Esophagus (tissue), 2 donors: ENCODE results near the gene GNAI2. TPM values are rescaled to one million over a fixed set of nuclear protein-coding genes. Genes with fewer than 3 reads are reported as not detected.
"Not testable (repeated sequence)": the region's sequence is repeated elsewhere in the genome, so short reads cannot be mapped to it uniquely, and the experiment has no call there.

Source experiments
- H3K27ac ChIP-seq, 2 donors: one replicate each; pipeline ENCODE4 v1.5.1; 2013; ENCODE audit warnings: low read depth in 2 of 2, mild to moderate bottlenecking in 2 of 2, inconsistent platforms in 1 of 2, low read length in 1 of 2, moderate library complexity in 1 of 2
- H3K27me3 ChIP-seq, 2 donors: one replicate each; pipeline ENCODE4 v1.6.1; 2013; ENCODE audit warnings: low read length in 2 of 2, control low read depth in 1 of 2, mild to moderate bottlenecking in 1 of 2; ENCODE audit not compliant: insufficient read depth in 2 of 2, control insufficient read depth in 1 of 2
- H3K36me3 ChIP-seq, 2 donors: one replicate each; pipeline ENCODE4 v1.6.1; 2013; ENCODE audit warnings: low read length in 1 of 2; ENCODE audit not compliant: control insufficient read depth in 2 of 2, insufficient read depth in 2 of 2
- H3K4me1 ChIP-seq, 2 donors: one replicate each; pipeline ENCODE4 v1.6.1; 2013; ENCODE audit warnings: low read length in 1 of 2; ENCODE audit not compliant: control insufficient read depth in 2 of 2, insufficient read depth in 2 of 2
- H3K4me3 ChIP-seq, 2 donors: one replicate each; pipeline ENCODE4 v1.5.1; 2013; ENCODE audit warnings: low read length in 2 of 2, mild to moderate bottlenecking in 2 of 2, low read depth in 1 of 2, moderate library complexity in 1 of 2
- H3K9me3 ChIP-seq, 2 donors: one replicate each; pipeline ENCODE4 v1.6.1; 2013; ENCODE audit warnings: mild to moderate bottlenecking in 2 of 2, low read depth in 1 of 2, low read length in 1 of 2, moderate library complexity in 1 of 2; ENCODE audit not compliant: control insufficient read depth in 2 of 2, insufficient read depth in 1 of 2
- WGBS, 2 donors: extraction: QIAGEN DNeasy Blood & Tissue Kit; methylation state at CpG; one replicate each; pipeline ENCODE4 v1.1.7; 2013; 5-methylcytosine and 5-hydroxymethylcytosine counted together
- polyA plus RNA-seq, 2 donors: library from polyadenylated mRNA; stranded (reverse); fragments of 200-250 nt; gene quantifications; one replicate each; pipeline ENCODE4 v1.2.3, GENCODE V29; 2013
- donor health status: healthy with polysubstance abuse.
- donor health status: Bipolar disorder and iron deficiency.

GNAI2 gene
- polyA plus RNA-seq, 2 donors = 52.2 to 61.8 TPM

DNA sequence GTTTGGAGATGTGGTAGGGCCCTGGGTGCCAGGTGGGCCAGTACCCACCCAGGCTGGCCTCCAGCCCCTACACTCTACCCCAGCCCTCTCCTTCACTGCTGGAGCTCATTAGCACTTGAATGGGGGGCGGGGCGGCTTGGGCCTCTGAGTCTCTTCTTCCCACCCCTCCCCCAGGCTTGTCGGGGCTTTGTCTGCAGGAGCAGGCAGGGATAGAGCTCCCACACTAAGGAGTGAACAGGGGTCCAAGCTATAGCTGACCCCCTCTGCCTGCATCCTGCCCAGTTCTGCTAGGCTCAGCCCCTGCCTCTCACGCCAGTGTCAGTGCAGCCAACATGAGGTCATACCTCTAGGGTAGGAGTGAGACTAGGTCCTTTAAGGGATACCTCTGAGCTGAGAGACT is 5.2 kb downstream of the GNAI2 start:
- peaks cover 0 to 11% of the 10 kb centered on the region in 2 donors for H3K36me3 ChIP-seq
- no peak overlapping the region for H3K4me3 ChIP-seq
- 56 to 66% methylated on average over 4 of the region's 4 CpGs for WGBS, 2 donors
- no peaks in the 10 kb centered on the region for H3K27me3 ChIP-seq
- no peaks in the 10 kb centered on the region for H3K9me3 ChIP-seq
- peak overlapping the region in 1 of 2 donors; percentile 87 for H3K27ac ChIP-seq
- H3K4me1 ChIP-seq = peaks cover 28 to 58% of the 10 kb centered on the region in 2 donors

DNA sequence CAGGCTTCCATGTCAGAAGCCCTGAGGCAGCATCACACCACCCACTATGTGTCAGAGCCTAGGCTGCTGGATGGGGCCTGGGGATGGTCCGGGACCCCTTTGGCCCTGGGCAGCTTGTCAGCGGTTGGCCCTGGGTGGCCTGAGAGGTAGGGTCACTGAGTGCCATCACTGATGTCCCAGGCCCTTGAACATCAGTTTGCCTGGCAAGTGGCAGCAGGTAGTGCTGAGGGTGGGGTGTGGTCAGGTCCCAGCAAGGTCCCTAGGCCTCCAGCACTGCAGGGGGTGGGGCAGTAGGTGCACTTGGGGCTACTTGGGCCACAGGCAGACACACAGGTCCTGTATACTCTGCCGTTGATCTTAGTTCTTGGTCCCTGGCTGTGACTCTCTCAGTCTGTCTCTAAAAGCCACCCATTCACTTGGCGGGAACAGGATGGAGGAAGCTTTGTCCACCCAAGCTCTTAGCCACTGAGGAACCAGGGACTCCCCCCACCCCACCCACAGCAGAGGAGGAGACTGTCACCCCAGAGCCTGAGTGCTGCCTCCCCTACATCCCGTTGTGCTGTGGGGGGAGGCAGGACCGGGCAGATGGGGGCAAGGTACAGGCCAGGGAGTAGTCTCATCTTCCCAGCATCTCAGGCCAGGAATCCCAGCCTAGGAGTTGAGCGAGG is 5.8 kb downstream of the GNAI2 start:
- Histone ChIP-seq H3K27ac (peak overlapping the region; percentile 69 to 87), H3K9me3 (no peaks in the 10 kb centered on the region), H3K27me3 (no peaks in the 10 kb centered on the region), H3K4me3 (no peak overlapping the region), H3K4me1 (peaks cover 31 to 64% of the 10 kb centered on the region in 2 donors), H3K36me3 (peaks cover 0 to 11% of the 10 kb centered on the region in 2 donors)
- WGBS, 2 donors = 53 to 58% methylated on average over 7 of the region's 7 CpGs

DNA sequence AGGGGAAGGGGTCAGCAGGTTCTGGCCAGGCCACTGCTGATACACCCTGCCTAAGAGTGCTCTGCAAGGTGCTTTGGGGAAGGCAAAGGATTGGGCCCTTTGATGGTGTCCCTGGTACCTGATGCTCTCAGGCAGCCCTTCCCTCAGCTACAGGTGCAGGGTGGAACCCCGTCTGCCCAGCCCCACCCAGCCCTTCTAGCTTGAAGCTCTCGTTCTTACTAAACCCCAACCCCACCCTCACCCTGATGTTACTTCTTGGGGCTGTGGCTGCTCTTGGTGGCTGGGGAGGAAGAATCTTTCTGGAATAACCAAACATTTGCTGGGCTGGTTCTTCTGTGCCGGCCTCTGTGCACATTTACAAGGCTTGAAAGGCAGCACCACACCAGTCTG is 6.4 kb downstream of the GNAI2 start:
- peaks cover 31 to 63% of the 10 kb centered on the region in 2 donors for H3K4me1 ChIP-seq
- no peaks in the 10 kb centered on the region for H3K27me3 ChIP-seq
- 27 to 28% methylated on average over 3 of the region's 3 CpGs for WGBS, 2 donors
- H3K36me3 ChIP-seq = peaks cover 0 to 12% of the 10 kb centered on the region in 2 donors
- no peaks in the 10 kb centered on the region for H3K9me3 ChIP-seq
- no peak overlapping the region for H3K4me3 ChIP-seq
- H3K27ac ChIP-seq = peak overlapping the region; percentile 69 to 87

DNA sequence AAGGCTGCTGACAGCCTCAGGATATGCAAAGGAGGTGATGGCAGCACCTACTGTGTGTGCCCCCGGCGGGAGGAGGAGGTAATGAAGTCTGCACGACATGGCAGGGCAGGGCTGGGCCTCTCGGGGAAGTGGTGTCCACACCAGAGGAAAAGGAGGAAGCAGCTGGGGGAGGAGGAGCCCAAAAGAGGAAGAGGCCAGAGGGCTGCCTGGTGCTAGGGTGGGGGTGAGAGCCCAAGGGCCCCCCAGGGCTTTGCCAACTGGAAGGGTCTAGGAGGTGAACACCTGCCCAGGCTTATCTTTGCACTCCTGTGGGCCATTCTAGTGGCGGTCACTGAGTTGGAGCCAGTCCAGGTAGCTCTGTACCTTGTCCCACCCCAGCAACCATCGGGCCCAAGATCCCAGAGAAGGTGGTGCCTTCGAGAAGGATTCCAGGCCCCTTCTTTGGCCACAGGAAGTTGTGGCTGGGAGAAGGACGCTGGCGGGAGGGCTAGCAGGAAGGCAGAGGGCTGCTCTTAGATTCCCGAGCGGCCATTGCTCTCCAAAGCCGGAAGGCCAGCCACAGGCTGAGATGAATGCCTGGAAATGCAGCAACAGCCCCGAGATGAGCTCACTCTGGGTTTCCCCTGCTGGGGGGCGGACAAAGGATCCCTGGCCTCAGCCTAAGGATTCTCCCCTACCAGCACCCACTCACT is 7.0 kb downstream of the GNAI2 start:
- Histone ChIP-seq H3K36me3 (peaks cover 0 to 13% of the 10 kb centered on the region in 2 donors), H3K4me1 (peaks cover 29 to 64% of the 10 kb centered on the region in 2 donors), H3K27ac (peak overlapping the region; percentile 69 to 87), H3K4me3 (no peak overlapping the region), H3K27me3 (no peaks in the 10 kb centered on the region), H3K9me3 (no peaks in the 10 kb centered on the region)
- 40 to 42% methylated on average over 14 of the region's 14 CpGs for WGBS, 2 donors

GRCh38 chr3:50243543-50243895 is 7.5 kb downstream of the GNAI2 start:
- Histone ChIP-seq H3K9me3 (no peaks in the 10 kb centered on the region), H3K36me3 (peaks cover 0 to 13% of the 10 kb centered on the region in 2 donors), H3K27ac (peak overlapping the region; percentile 69 to 87), H3K4me1 (peaks cover 29 to 65% of the 10 kb centered on the region in 2 donors), H3K4me3 (no peak overlapping the region), H3K27me3 (no peaks in the 10 kb centered on the region)
- 76 to 82% methylated on average over 4 of the region's 4 CpGs for WGBS, 2 donors

- H3K36me3 ChIP-seq, H3K27me3 ChIP-seq, H3K4me3 ChIP-seq, H3K9me3 ChIP-seq: not testable (repeated sequence)
- peaks cover 32 to 70% of the 10 kb centered on the region in 2 donors for H3K4me1 ChIP-seq
- 67 to 80% methylated on average over 6 of the region's 6 CpGs for WGBS, 2 donors
- peak overlapping the region in 1 of 2 donors; percentile 0 for H3K27ac ChIP-seq
Measured at GRCh38 chr3:50244813-50245212, 8.8 kb downstream of the GNAI2 start.

DNA sequence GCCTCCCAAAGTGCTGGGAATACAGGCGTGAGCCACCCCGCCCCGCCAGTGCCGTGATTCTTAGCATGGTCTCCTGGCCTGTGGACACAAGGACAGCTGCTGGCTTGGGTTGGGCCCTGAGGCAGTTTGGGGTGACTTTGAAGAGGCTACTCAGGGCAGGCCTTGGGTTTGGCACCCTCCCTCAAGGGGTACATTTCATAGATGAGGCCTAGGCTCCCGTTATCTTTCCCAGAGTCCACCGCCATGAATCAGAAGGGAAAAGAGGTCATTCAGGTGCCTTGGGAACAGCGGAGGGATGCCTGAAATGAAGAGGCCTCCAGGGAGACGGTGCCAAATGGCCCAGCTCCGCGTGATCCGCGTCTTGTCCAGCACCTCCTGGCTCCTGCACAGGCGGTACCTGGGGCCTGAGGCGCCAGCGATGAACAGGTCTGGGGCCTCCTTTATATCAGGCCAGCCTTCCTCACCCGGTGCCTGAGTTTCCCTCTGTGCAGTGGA is 9.3 kb downstream of the GNAI2 start:
- H3K27ac ChIP-seq = peak overlapping the region; percentile 81 to 94
- no peaks in the 10 kb centered on the region for H3K9me3 ChIP-seq
- peaks cover 35 to 71% of the 10 kb centered on the region in 2 donors for H3K4me1 ChIP-seq
- no peaks in the 10 kb centered on the region for H3K27me3 ChIP-seq
- 58 to 72% methylated on average over 11 to 16 of the region's 16 CpGs for WGBS, 2 donors
- peaks cover 0 to 10% of the 10 kb centered on the region in 2 donors for H3K36me3 ChIP-seq
- H3K4me3 ChIP-seq = no peak overlapping the region

DNA sequence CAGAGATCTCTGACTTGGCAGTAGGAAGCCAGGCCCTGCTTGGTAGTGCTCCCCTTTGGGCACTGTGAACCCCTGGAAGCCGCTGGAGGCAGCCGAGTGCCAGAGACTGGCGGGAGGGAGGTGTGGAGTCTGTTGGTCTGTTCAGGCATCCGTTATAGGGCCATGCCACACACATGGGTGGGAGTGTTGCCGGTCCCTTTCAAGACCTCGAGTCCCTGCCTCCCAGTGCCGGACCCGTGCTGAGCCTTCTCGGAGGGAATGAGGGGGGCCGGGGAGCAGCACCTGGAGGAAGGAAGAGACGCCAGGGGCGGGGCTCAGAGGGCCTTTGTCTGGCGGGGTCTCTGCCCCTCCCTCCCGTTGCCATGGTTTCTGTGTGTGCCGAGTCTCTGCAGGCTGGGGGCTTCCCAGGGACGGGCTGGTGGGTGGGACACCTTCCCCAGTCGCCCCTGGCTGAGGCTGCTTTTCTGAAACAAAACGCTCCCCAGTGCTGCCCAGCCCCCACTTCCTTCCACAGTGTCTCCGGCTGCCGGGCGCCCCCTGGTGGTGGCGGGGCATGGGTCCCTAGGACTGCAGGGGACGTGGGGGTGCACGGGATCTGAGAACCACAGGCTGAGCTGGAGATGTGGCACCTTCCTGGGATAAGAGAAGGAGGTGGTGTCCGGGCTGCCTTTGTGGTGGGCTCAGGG is 10.0 kb downstream of the GNAI2 start:
- Histone ChIP-seq H3K36me3 (peaks cover 0 to 13% of the 10 kb centered on the region in 2 donors), H3K27me3 (no peaks in the 10 kb centered on the region), H3K4me3 (peak overlapping the region; percentile 46 to 51), H3K4me1 (peaks cover 37 to 71% of the 10 kb centered on the region in 2 donors), H3K9me3 (no peaks in the 10 kb centered on the region), H3K27ac (peak overlapping the region; percentile 81 to 94)
- WGBS, 2 donors = 1% methylated on average over 25 of the region's 25 CpGs

GRCh38 chr3:50246517-50246954 is 10.5 kb downstream of the GNAI2 start:
- WGBS, 2 donors = 18 to 23% methylated on average over 10 of the region's 10 CpGs
- Histone ChIP-seq H3K36me3 (peaks cover 0 to 13% of the 10 kb centered on the region in 2 donors), H3K4me3 (peak overlapping the region in 1 of 2 donors; percentile 51)

More at GRCh38 chr3:50246517-50246954, 10.5 kb downstream of the GNAI2 start:
- Histone ChIP-seq H3K4me1 (peaks cover 32 to 69% of the 10 kb centered on the region in 2 donors), H3K27ac (peak overlapping the region; percentile 81 to 94), H3K27me3 (no peaks in the 10 kb centered on the region), H3K9me3 (no peaks in the 10 kb centered on the region)
